Right kidney (tissue), 1 donor: ENCODE results near the gene DIAPH1.

ENCODE experiments used
- DNase-seq: peaks from one replicate; pipeline ENCODE4 v3.0.0-alpha.2; 2016

Gene DIAPH1

GRCh38 chr5:141560725-141561483 is 57.9 kb downstream of the DIAPH1 start:
- peak; percentile 69 for DNase-seq

GRCh38 chr5:141560151-141560550 is 58.6 kb downstream of the DIAPH1 start:
- no peak for DNase-seq

GRCh38 chr5:141559461-141559860 is 59.3 kb downstream of the DIAPH1 start:
- DNase-seq, result no peak

GRCh38 chr5:141558150-141558549 is 60.6 kb downstream of the DIAPH1 start:
- DNase-seq, result no peak

GRCh38 chr5:141557681-141558136 is 61.1 kb downstream of the DIAPH1 start:
- DNase-seq, result peak; percentile 78

- DNase-seq, result no peak
Observed at GRCh38 chr5:141547921-141548320, 70.9 kb downstream of the DIAPH1 start.

GRCh38 chr5:141547488-141547887 is 71.3 kb downstream of the DIAPH1 start:
- no peak for DNase-seq

- DNase-seq, result no peak
Observed at GRCh38 chr5:141543053-141543452, 75.7 kb downstream of the DIAPH1 start.

- no peak for DNase-seq
Observed at GRCh38 chr5:141534492-141535213, 84.1 kb downstream of the DIAPH1 start.

- DNase-seq, result no peak
Observed at GRCh38 chr5:141533897-141534296, 84.9 kb downstream of the DIAPH1 start.

GRCh38 chr5:141532726-141533125 is 86.1 kb downstream of the DIAPH1 start:
- no peak for DNase-seq

GRCh38 chr5:141529873-141530272 is 88.9 kb downstream of the DIAPH1 start:
- no peak for DNase-seq

- peak; percentile 21 for DNase-seq
Observed at GRCh38 chr5:141529002-141529401, 89.8 kb downstream of the DIAPH1 start.

GRCh38 chr5:141528291-141528984 is 90.4 kb downstream of the DIAPH1 start:
- DNase-seq, result no peak

- no peak for DNase-seq
Observed at GRCh38 chr5:141527426-141527825, 91.4 kb downstream of the DIAPH1 start.

- no peak for DNase-seq
Observed at GRCh38 chr5:141525653-141526052, 93.1 kb downstream of the DIAPH1 start.

GRCh38 chr5:141524604-141525597 is 93.9 kb downstream of the DIAPH1 start:
- peak; percentile 87 for DNase-seq

GRCh38 chr5:141523991-141524390 is 94.8 kb downstream of the DIAPH1 start:
- DNase-seq, result no peak

- DNase-seq, result no peak
Observed at GRCh38 chr5:141522301-141522700, 96.5 kb downstream of the DIAPH1 start.

GRCh38 chr5:141521244-141521781 is 97.5 kb downstream of the DIAPH1 start:
- peak; percentile 51 for DNase-seq
